ENCODE measurements around the gene DOCK8. TPM values are rescaled to one million over a fixed set of nuclear protein-coding genes. Genes with fewer than 3 reads are reported as not detected.

The DOCK8 gene
- total RNA-seq, 2 donors from 2014 or later, result 101 to 134 TPM

DNA sequence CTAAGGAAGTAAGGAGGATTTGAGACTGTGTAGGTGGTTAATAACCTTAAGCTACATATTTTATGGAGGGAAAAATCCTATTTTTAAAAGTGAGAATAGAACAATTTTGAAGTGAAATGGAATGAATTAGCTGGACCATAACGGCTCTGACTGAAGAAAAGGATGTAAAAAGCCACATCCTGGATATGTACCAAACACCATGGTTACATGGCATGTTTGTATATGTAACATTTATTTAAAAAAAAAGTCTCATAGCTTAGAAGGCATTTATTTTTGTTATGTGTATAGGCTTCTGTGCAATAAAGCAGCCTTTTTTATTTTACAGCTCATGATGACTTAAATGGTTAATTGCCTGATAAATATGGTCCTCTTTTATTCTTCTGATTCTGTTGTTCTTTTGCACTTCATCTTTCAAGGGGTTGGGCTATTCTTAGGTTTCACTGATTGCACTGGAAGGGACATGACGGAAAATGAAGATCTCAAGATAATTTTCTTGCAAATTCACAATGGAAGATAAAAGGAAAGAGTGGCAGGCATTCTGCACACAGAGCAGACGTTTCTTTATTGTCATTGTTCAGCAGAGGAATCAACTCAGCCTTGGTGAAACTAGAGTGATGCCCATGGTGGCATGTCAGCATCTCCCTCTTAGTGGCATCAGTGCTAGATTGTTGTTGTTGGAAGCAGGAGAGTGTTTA is 63.1 kb downstream of the DOCK8 start:
- ATAC-seq, result peak in 1 of 2 donors; percentile 61
- H3K9me3 Mint-ChIP-seq, result no peaks in the 10 kb centered on the region
- DNase-seq (ENCODE audit: low spot score in 2 of 2), result no peak

DNA sequence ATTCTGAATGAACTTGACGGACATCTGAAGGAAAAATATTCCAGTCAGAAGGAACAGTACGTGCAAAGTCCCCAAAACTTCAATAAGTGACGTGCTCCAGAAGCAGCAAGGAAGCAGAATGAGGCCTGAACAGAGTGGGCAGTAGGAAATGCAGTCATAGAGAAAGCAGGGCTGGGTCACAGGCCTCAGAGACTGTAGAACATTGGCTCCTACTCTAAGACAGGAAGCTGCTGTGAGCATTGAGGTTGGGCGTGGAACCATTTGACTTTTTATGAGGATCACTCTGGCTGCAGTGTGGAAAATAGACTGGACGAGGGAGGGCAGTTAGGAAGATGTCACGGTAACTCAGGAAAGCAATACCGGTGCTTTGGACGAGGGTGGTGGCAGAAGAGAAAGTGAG is 64.0 kb downstream of the DOCK8 start:
- Mint-ChIP-seq H3K9me3 (no peaks in the 10 kb centered on the region), H3K27ac (no peak overlapping the region), H3K36me3 (peaks cover 16 to 24% of the 10 kb centered on the region in 2 donors)
- peak; percentile 73 to 88 for ATAC-seq
- DNase-seq (ENCODE audit: low spot score in 2 of 2), result peak in 1 of 2 donors; percentile 39

More for the DNA sequence above, 63.1 kb downstream of the DOCK8 start:
- Mint-ChIP-seq H3K27ac (no peak overlapping the region), H3K36me3 (peaks cover 16 to 24% of the 10 kb centered on the region in 2 donors)

DNA sequence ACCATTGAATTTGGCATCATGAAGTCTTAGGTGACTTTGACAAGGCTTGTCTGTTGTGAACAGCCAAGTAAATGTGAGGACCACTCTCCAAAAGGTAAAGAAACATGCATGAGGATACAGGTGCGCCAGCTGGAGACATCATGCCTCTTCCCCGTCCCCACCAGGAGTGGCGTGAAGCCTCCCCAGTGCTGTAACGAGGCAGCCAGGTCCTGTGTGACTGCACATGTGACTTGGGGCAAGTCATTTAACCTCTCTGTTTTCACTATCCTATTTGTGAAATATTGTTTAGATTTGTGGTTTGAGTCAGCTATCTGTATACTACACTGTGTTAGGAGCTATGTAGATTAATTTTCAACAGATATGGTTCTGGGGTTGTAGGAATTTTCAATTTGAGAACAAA is 65.0 kb downstream of the DOCK8 start:
- H3K36me3 Mint-ChIP-seq, result peaks cover 7 to 22% of the 10 kb centered on the region in 2 donors
- no peaks in the 10 kb centered on the region for H3K9me3 Mint-ChIP-seq
- DNase-seq (ENCODE audit: low spot score in 2 of 2) (no peak), ATAC-seq (peak in 1 of 2 donors; percentile 25)
- H3K27ac Mint-ChIP-seq, result peak overlapping the region in 1 of 2 donors; percentile 56

DNA sequence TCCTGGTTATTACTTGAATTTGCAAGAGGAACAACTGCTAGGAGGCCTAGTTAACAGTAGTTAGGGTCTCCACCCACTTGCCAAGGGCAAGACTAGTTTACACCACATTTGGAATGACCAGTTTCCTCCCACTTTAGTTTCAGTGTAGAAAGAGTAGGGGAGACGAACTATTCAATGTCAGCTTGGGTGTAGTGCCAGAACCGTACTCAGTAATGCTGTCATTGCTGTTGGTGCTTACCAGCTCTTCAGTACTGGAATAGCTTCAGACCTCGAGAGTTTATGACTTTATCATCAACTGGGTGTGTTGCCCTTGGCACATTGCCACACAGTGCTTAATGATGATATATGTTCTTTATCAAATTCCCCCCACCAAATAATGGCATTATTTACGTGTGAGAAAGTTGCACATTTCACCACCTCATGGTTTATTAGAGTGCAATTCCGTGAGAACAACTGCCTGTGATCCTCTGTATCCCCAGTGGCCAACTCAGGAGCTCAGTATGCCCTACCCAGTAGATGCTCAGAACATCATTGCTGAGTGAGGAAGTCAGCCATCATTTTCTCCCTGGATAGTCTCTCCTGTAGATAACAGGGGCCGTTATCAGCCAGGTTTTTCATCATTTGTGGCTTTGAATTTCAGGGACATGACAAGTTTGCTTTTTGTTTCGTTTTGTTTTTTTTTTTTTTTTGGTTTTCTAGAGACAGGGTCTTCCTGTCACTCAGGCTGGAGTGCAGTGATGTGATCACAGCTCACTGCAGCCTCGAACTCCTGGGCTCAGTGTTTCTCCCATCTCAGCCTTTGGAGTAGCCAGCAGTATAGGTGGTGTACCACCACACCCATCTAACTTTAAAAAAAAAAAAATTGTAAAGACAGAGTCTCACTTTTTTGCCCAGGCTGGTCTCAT is 67.3 kb downstream of the DOCK8 start:
- peaks cover 7 to 17% of the 10 kb centered on the region in 2 donors for H3K36me3 Mint-ChIP-seq
- DNase-seq (ENCODE audit: low spot score in 2 of 2) (peak in 1 of 2 donors; percentile 14), ATAC-seq (peak; percentile 39 to 57)
- H3K27ac Mint-ChIP-seq, result peak overlapping the region; percentile 72 to 91
- H3K9me3 Mint-ChIP-seq, result no peaks in the 10 kb centered on the region

DNA sequence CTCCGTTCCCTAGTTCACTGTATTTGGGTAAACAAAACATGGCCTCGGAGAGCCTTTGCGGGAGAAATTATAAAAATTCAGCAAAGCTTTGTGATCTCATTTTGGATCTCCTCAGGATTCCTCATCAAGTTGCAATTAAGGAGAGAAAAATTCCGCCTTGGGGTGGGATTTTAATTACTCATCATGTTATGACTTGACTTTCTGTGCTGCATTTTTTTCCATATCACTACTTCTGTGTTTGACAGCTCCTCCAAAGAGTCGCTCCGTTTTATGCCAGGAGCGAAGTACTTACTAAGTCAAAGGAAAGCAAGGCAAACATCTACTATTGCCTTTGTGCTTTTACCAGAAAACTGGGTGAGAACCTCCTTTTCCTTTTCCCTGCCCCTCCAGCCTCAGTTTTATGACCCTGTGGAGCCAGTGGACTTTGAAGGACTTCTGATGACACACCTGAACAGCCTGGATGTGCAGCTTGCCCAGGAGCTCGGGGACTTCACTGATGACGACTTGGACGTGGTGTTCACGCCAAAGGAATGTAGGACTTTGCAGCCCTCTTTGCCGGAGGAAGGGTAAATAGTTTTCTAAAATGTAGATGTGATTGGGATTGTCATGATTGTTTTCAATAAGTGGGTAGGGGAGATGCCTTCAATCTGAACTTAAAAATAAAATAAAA is 71.5 kb downstream of the DOCK8 start:
- DNase-seq (ENCODE audit: low spot score in 2 of 2) (no peak), ATAC-seq (no peak)
- Mint-ChIP-seq H3K36me3 (peaks cover 19 to 23% of the 10 kb centered on the region in 2 donors), H3K27ac (no peak overlapping the region), H3K9me3 (no peaks in the 10 kb centered on the region)

DNA sequence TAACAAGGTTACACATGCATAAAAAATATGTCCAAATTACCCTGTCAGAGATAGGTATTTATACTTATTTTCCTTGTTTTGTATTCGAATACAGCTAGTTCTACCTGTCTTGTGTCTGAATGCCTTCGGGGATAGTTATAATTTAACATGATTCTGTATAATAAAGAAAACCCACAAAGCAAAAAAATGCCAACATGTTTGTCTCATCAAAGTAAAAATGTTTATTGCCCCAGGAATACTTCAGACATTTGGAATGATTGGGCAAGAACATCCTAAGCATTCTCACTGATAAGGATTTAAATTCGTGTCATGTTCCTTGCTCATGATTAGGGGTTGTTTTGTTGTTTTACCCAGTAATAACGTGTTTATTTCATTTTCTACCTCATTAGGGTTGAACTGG is 74.5 kb downstream of the DOCK8 start:
- H3K27ac Mint-ChIP-seq, result no peak overlapping the region
- H3K36me3 Mint-ChIP-seq, result peaks cover 23 to 34% of the 10 kb centered on the region in 2 donors
- no peak for ATAC-seq
- no peak for DNase-seq (ENCODE audit: low spot score in 2 of 2)
- no peaks in the 10 kb centered on the region for H3K9me3 Mint-ChIP-seq

DNA sequence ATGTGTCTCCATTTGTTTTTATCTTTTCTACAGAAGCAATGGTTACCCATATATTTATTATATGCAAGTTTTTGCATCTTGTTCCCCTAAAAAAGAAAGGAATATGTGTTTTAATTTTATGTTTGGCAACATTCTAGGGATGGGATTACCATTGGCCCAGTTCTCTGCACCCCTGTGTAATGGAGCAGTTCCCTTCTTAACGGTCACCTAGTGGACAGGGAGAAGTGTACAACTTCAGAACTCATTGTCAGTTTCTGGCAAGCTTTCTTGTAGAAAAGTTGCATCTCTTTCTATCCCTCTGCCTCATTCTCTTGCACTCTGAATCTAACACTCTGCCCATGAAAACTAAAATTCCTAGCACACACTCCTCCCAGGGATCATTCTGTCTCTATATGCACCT is 78.2 kb downstream of the DOCK8 start:
- Mint-ChIP-seq H3K36me3 (peaks cover 21 to 40% of the 10 kb centered on the region in 2 donors), H3K9me3 (no peaks in the 10 kb centered on the region), H3K27ac (no peak overlapping the region)
- ATAC-seq (no peak), DNase-seq (ENCODE audit: low spot score in 2 of 2) (no peak)

DNA sequence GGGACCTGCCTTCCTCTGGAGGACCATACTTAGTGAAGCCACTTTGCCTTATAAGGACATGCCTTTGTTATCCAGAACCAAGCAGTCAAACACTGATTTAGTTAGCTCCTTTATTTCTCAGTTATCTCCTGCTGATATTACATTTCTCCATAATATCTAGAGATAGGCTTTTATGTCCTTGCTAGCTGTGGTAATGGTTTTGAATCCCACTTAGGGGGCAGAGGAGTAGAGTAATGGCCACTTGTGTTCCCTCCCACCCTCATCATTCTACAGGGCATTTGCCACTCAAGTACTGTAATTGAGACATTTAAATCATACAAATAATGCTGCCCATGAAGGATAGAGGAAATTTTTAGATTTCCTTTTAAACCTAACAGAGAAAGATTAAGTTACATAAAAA is 80.9 kb downstream of the DOCK8 start:
- Mint-ChIP-seq H3K9me3 (no peaks in the 10 kb centered on the region), H3K36me3 (peaks cover 11 to 48% of the 10 kb centered on the region in 2 donors), H3K27ac (peak overlapping the region in 1 of 2 donors; percentile 52)
- no peak for ATAC-seq
- DNase-seq (ENCODE audit: low spot score in 2 of 2), result no peak

DNA sequence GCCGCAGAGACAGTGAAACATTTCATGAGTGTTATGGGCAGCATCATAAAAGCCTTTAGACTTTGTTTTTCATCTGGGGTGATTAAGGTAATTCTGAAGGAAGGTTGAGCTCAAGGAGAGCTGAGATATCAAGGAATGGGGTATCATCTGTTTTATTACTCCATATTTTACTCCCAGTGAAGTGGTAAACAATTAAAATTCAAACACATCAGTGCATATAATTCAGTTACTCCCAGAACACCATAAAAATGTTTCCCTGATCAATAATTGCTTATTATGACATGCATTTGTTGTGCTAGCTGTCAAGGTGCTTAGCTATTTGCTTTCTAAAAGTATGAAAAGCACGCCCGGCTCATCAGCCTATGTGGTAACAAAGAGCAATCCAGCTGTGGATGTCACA is 81.7 kb downstream of the DOCK8 start:
- H3K9me3 Mint-ChIP-seq, result no peaks in the 10 kb centered on the region
- peak overlapping the region in 1 of 2 donors; percentile 52 for H3K27ac Mint-ChIP-seq
- no peak for DNase-seq (ENCODE audit: low spot score in 2 of 2)
- ATAC-seq, result no peak
- peaks cover 9 to 56% of the 10 kb centered on the region in 2 donors for H3K36me3 Mint-ChIP-seq

DNA sequence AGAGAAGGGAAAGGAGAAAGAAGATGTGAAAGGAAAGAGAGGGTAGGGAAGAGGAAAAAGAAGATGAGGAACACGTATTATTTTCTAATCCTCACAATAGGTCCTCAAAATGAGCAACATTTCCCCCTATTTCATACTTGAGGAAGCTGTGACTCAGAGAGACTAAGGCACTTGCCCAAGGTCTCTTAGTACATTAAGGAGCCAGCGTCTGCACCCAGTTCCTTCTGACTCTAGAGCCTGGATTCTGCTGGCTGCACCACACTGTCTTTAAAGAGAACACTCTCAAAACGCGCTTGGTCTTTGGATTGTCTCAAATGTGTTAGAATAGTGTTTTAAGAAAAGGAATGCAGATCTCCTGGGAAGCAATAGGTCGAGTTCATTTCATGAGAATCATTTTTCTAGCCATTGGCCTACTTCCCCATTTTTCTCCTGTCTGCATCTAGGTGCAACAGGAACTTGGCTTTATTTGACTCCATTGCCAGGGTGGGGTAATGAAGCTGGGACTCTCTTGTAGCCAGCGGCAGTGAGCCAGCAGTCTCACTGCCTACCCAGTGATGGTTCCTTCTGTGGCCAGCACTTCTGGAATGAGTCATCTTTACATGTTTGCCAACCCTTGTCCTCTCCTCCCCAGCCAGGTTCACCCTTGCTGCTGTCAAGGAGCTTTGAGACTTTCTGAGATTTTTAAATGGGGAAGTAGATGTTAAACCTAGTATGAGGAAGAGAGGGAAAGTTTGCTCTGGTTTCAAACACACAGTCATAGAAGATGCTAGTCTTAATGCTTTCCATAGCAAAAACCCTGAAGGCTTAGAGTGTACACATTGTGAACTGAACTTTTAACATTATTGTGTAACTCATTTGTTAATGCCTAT is 82.7 kb downstream of the DOCK8 start:
- Mint-ChIP-seq H3K9me3 (no peaks in the 10 kb centered on the region), H3K36me3 (peaks cover 9 to 59% of the 10 kb centered on the region in 2 donors), H3K27ac (peak overlapping the region in 1 of 2 donors; percentile 52)
- no peak for DNase-seq (ENCODE audit: low spot score in 2 of 2)
- ATAC-seq, result peak; percentile 57 to 96

DNA sequence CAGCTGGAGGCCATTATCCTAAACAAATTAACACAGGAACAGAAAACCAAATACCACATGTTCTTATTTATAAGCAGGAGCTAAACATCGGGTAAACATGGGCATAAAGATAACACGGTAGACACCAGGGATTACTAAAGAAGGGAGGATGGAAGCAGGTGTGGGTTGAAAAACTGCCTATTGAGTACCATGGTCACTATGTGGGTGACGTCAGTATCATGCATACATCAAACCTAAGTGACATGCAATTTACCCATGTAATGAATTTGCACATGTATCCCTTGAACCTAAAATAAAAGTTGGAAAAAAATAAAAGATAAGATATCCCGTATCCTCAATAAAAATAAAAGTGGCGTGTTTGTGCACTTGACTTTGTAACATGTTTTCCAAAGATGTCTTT is 88.8 kb downstream of the DOCK8 start:
- Mint-ChIP-seq H3K36me3 (peaks cover 0 to 33% of the 10 kb centered on the region in 2 donors), H3K9me3 (no peaks in the 10 kb centered on the region), H3K27ac (no peak overlapping the region)
- DNase-seq (ENCODE audit: low spot score in 2 of 2) (no peak), ATAC-seq (no peak)

DNA sequence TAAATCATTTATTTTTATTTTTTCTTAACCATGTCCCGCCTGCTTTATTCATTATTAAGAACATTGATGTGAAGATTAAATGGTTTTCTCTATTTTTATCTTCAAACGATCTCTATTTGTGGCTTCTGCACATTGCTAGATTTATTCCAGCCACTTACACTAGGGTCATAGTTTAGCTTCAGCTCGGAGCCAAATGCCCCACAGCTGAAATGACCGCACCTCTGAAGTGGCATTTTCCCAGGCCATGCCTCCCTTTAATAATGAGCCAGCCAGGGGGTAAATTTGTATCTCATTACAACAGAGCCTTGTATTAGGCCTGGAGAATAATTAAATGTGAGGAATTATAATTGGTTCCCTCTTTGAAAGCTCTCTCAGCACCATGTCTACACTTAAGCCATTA is 89.4 kb downstream of the DOCK8 start:
- no peak for ATAC-seq
- peaks cover 0 to 33% of the 10 kb centered on the region in 2 donors for H3K36me3 Mint-ChIP-seq
- H3K27ac Mint-ChIP-seq, result peak overlapping the region in 1 of 2 donors; percentile 25
- H3K9me3 Mint-ChIP-seq, result no peaks in the 10 kb centered on the region
- no peak for DNase-seq (ENCODE audit: low spot score in 2 of 2)

DNA sequence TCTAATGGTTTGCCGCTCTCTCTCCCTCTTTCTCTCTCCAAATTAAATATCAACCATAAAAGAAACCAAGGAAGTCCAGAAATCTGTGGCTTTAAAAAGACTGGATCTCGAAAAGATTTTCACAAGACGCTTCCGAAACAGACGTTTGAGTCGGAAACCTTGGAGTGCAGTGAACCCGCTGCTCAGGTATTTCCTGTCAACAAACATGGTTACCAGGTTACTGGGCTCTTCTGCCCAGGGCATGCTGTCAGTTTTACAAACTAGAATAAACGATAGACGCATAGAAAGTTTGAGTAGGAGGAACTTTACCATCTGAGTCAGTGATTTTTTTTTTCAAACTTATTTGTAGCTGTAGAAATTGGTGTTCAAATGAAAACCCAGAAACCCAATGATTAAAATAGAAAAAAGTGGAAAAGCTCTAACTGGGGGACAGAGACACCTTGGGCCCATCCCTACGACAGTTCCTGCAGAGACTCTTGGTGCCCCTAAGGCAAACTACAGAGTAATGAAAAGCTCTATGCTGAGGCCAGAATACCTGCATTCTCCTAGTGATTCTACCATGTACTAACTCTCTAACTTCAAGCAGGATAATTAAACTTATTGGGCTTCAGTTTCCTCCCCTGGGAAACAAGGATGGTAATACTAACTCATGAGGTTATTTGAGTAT is 90.0 kb downstream of the DOCK8 start:
- DNase-seq (ENCODE audit: low spot score in 2 of 2) (no peak), ATAC-seq (no peak)
- H3K9me3 Mint-ChIP-seq, result no peaks in the 10 kb centered on the region
- peaks cover 0 to 33% of the 10 kb centered on the region in 2 donors for H3K36me3 Mint-ChIP-seq
- H3K27ac Mint-ChIP-seq, result peak overlapping the region; percentile 25 to 62

DNA sequence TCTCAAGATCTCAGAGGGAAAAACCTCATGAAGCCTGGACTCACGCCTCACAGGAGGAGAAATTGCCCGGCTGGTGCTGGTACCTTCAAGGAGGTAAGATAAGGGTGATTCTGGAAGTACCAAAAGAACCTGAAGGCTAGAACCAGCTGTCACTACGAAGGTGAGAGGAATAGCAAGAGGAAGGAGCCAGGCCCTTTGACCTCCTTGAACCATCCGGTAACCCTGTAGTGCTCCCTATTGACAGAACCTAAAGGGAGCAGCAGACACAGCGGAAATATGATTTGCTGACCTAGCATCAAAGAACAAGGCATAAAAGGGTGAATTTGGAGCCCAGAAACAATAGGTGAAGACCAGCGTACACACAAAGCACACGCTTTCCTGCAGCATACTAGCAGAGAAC is 92.2 kb downstream of the DOCK8 start:
- Mint-ChIP-seq H3K9me3 (no peaks in the 10 kb centered on the region), H3K36me3 (peaks cover 0 to 15% of the 10 kb centered on the region in 2 donors), H3K27ac (peak overlapping the region in 1 of 2 donors; percentile 73)
- ATAC-seq, result peak; percentile 75 to 80
- DNase-seq (ENCODE audit: low spot score in 2 of 2), result peak in 1 of 2 donors; percentile 26

DNA sequence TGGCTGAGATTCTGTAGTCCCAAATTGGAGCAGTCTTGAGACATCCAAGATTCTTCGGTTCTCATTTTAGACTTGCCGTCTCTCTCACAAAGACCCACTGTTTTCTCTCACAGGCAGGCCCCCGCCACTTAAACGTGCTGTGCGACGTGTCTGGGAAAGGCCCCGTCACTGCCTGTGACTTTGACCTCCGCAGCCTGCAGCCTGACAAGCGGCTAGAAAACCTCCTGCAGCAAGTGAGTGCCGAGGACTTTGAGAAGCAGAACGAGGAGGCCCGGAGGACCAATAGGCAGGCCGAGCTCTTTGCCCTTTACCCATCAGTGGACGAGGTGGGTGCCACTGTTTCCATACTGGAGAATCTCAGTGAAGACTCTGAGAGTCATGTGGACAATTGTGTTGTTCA is 97.2 kb downstream of the DOCK8 start:
- peaks cover 0 to under 1% of the 10 kb centered on the region in 2 donors for H3K36me3 Mint-ChIP-seq
- no peak for ATAC-seq
- H3K27ac Mint-ChIP-seq, result peak overlapping the region; percentile 50 to 60
- no peaks in the 10 kb centered on the region for H3K9me3 Mint-ChIP-seq
- no peak for DNase-seq (ENCODE audit: low spot score in 2 of 2)
